ENCODE data around the gene MOB3B.
A peak's percentile ranks its signal among the peaks of the same experiment; 100 is the strongest.

The MOB3B gene

GRCh38 chr9:27462846-27463245 lies 66.8 kb downstream of the MOB3B start:
- ATAC-seq (ENCODE audit: low read depth) = no peak
- TF ChIP-seq, protein P1, sequence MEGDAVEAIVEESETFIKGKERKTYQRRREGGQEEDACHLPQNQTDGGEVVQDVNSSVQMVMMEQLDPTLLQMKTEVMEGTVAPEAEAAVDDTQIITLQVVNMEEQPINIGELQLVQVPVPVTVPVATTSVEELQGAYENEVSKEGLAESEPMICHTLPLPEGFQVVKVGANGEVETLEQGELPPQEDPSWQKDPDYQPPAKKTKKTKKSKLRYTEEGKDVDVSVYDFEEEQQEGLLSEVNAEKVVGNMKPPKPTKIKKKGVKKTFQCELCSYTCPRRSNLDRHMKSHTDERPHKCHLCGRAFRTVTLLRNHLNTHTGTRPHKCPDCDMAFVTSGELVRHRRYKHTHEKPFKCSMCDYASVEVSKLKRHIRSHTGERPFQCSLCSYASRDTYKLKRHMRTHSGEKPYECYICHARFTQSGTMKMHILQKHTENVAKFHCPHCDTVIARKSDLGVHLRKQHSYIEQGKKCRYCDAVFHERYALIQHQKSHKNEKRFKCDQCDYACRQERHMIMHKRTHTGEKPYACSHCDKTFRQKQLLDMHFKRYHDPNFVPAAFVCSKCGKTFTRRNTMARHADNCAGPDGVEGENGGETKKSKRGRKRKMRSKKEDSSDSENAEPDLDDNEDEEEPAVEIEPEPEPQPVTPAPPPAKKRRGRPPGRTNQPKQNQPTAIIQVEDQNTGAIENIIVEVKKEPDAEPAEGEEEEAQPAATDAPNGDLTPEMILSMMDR (IDR thresholded peaks at IDR 0.05; ENCODE audit: poor library complexity, severe bottlenecking) = no peak
- peaks cover 42% of the 10 kb centered on the region for H3K4me1 ChIP-seq (ENCODE audit: insufficient read depth, poor library complexity, severe bottlenecking)

GRCh38 chr9:27462434-27462833 lies 67.2 kb downstream of the MOB3B start:
- peak overlapping the region; percentile 92 for H3K27ac ChIP-seq (ENCODE audit: poor library complexity, severe bottlenecking)

More at GRCh38 chr9:27462846-27463245, 66.8 kb downstream of the MOB3B start:
- DNase-seq (ENCODE audit: low spot score) = no peak
- no peaks in the 10 kb centered on the region; the same call in 1 of the 2 replicates for H3K36me3 ChIP-seq (ENCODE audit: low read depth)
- no peaks in the 10 kb centered on the region for H3K27me3 ChIP-seq (ENCODE audit: insufficient read depth, poor library complexity, severe bottlenecking)
- H3K9me3 ChIP-seq (ENCODE audit: severe bottlenecking) = no peaks in the 10 kb centered on the region
- peak overlapping the region; percentile 92 for H3K27ac ChIP-seq (ENCODE audit: poor library complexity, severe bottlenecking)
- H3K4me3 ChIP-seq (ENCODE audit: severe bottlenecking) = no peak overlapping the region

DNA sequence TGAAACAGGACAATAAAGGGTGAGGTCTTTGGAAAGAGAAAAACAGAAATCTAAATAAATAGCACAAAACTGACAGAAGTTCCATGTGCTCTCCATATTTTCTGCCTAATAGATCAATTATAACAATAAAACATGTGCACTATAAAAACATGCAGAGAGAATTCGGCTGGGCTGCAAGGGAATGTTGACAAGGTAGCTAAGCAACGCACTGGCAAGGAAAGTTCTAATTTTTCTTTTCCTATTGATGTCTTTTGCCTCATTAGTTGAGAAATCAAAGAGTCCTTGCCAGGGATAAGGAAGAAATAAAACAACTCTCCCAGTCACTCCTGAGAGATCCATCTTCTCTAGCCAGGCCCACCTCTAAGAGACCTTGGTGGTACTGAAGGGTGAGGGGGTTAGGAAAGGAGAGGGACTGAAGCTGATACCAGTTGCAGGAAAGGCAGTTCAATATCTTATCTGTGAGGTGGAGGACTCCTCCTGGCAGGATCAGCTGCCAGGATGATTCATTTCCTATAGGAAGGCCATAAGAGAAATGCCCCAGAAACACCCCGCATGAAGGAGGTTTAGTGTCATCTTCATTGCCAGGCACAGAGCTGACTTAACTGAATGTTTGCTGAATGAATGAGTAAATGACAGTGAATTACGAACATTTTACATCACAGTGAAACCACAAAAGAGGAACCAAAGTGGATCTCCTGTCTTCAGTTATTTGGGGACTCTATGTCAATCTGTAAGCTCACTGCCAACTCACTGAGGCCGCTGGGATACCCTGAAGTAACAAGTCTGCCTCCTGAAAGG lies 69.2 kb downstream of the MOB3B start:
- H3K36me3 ChIP-seq (ENCODE audit: low read depth) = peaks cover under 1% of the 10 kb centered on the region
- DNase-seq (ENCODE audit: low spot score) = no peak
- no peak overlapping the region for H3K4me3 ChIP-seq (ENCODE audit: severe bottlenecking)
- peak; percentile 92 for ATAC-seq (ENCODE audit: low read depth)
- no peaks in the 10 kb centered on the region for H3K27me3 ChIP-seq (ENCODE audit: insufficient read depth, poor library complexity, severe bottlenecking)
- TF ChIP-seq, protein P1 (IDR thresholded peaks at IDR 0.05; ENCODE audit: poor library complexity, severe bottlenecking) = no peak
- H3K4me1 ChIP-seq (ENCODE audit: insufficient read depth, poor library complexity, severe bottlenecking) = peaks cover 51% of the 10 kb centered on the region
- H3K27ac ChIP-seq (ENCODE audit: poor library complexity, severe bottlenecking) = peak overlapping the region; percentile 92
- H3K9me3 ChIP-seq (ENCODE audit: severe bottlenecking) = no peaks in the 10 kb centered on the region

More at GRCh38 chr9:27462434-27462833, 67.2 kb downstream of the MOB3B start:
- ATAC-seq (ENCODE audit: low read depth) (no peak), DNase-seq (ENCODE audit: low spot score) (no peak)
- Histone ChIP-seq H3K9me3 (ENCODE audit: severe bottlenecking) (no peaks in the 10 kb centered on the region), H3K4me3 (ENCODE audit: severe bottlenecking) (no peak overlapping the region), H3K27me3 (ENCODE audit: insufficient read depth, poor library complexity, severe bottlenecking) (no peaks in the 10 kb centered on the region), H3K4me1 (ENCODE audit: insufficient read depth, poor library complexity, severe bottlenecking) (peaks cover 46% of the 10 kb centered on the region), H3K36me3 (ENCODE audit: low read depth) (no peaks in the 10 kb centered on the region; the same call in 1 of the 2 replicates)
- TF ChIP-seq, protein P1 (IDR thresholded peaks at IDR 0.05; ENCODE audit: poor library complexity, severe bottlenecking) = no peak

DNA sequence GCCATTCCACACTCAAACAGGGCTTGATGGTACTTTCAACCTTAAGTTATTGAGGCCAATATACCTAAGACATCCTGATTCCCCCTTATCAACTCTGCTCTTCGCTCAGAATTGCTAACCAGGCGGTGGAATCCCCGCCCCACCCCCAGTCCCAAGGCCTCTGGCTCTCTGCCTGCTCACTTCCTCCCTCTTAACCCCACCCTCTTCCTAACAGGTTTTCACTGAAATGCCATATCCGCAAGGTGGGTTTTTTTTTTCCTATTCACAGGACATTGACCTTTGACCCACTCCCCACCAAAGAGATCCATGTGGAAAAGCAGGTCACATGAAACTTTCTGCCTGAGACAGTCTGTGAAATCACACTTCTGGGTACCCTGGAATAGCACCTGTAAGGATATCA lies 72.2 kb downstream of the MOB3B start:
- Histone ChIP-seq H3K36me3 (ENCODE audit: low read depth) (peaks cover 14% of the 10 kb centered on the region), H3K9me3 (ENCODE audit: severe bottlenecking) (no peaks in the 10 kb centered on the region), H3K27me3 (ENCODE audit: insufficient read depth, poor library complexity, severe bottlenecking) (no peaks in the 10 kb centered on the region), H3K27ac (ENCODE audit: poor library complexity, severe bottlenecking) (peak overlapping the region; percentile 15), H3K4me1 (ENCODE audit: insufficient read depth, poor library complexity, severe bottlenecking) (peaks cover 59% of the 10 kb centered on the region), H3K4me3 (ENCODE audit: severe bottlenecking) (no peak overlapping the region)
- DNase-seq (ENCODE audit: low spot score) = no peak
- no peak for ATAC-seq (ENCODE audit: low read depth)
- TF ChIP-seq, protein P1 (IDR thresholded peaks at IDR 0.05; ENCODE audit: poor library complexity, severe bottlenecking) = no peak
